Skeletal muscle tissue (tissue), 4 donors: Measurements from ENCODE around the gene NAV2. TPM values are rescaled to one million over a fixed set of nuclear protein-coding genes. Genes with fewer than 3 reads are reported as not detected.
"Not testable (repeated sequence)": the region's sequence is repeated elsewhere in the genome, so short reads cannot be mapped to it uniquely, and the experiment has no call there.

Experiments
- H3K27ac ChIP-seq: one replicate; pipeline ENCODE4 v1.7.0; 2013; ENCODE audit warnings: mild to moderate bottlenecking, low read depth, low read length, inconsistent platforms
- H3K27me3 ChIP-seq, 3 donors: one replicate each; pipeline ENCODE4 v1.7.0; 2013; ENCODE audit warnings: low read length in 3 of 3; ENCODE audit not compliant: control insufficient read depth in 3 of 3, insufficient read depth in 3 of 3
- H3K36me3 ChIP-seq, 3 donors: one replicate each; pipeline ENCODE4 v1.7.0; 2013; ENCODE audit warnings: low read length in 3 of 3; ENCODE audit not compliant: control insufficient read depth in 3 of 3, insufficient read depth in 3 of 3
- H3K4me1 ChIP-seq, 3 donors: one replicate each; pipeline ENCODE4 v1.7.0; 2013; ENCODE audit warnings: low read length in 3 of 3, mild to moderate bottlenecking in 3 of 3; ENCODE audit not compliant: control insufficient read depth in 3 of 3, insufficient read depth in 3 of 3
- H3K4me3 ChIP-seq, 3 donors: one replicate each; pipeline ENCODE4 v1.7.0; 2013; ENCODE audit warnings: low read length in 3 of 3
- H3K9ac ChIP-seq, 3 donors: one replicate each; pipeline ENCODE4 v1.7.0; 2013; ENCODE audit warnings: low read length in 3 of 3, mild to moderate bottlenecking in 3 of 3, moderate library complexity in 2 of 3, low read depth in 1 of 3
- H3K9me3 ChIP-seq, 3 donors: one replicate each; pipeline ENCODE4 v1.7.0; 2013; ENCODE audit warnings: low read length in 3 of 3; ENCODE audit not compliant: control insufficient read depth in 3 of 3
- total RNA-seq: library from RNA; depleted of rRNA; stranded (reverse); fragments of >200 nt; gene quantifications from one replicate; pipeline ENCODE4 v1.2.3, GENCODE V29; 2014
- donor health status: Osteomylitis.

The NAV2 gene
- total RNA-seq, 1 donor from 2014 or later, result 43.3 TPM

DNA sequence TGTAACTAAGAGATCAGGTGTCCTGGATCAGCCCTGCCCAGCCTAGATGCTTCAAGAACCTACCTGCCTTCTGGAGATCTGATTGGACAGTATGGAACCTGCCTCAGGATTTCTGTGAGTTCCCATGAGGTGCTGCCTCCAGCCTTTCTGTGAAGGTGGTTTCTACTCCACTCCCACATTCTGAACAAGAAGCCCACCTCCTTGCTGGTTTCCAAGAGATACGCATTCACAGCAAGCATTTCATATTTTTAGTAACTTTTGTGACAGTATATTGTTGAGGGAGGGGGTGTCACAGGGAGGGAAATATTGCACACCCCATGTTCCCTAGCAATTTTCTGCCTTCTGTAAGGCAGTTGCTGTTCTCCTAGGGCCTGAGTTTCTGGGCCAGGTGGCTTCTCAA is 204.4 kb downstream of the NAV2 start:
- Histone ChIP-seq H3K27ac (no peak overlapping the region), H3K4me3 (no peak overlapping the region), H3K4me1 (peaks cover 5 to 6% (median 5%) of the 10 kb centered on the region in 3 donors), H3K9ac (no peak overlapping the region), H3K27me3 (no peaks in the 10 kb centered on the region), H3K9me3 (no peaks in the 10 kb centered on the region), H3K36me3 (peaks cover 0 to 5% (median 0%) of the 10 kb centered on the region in 3 donors)

DNA sequence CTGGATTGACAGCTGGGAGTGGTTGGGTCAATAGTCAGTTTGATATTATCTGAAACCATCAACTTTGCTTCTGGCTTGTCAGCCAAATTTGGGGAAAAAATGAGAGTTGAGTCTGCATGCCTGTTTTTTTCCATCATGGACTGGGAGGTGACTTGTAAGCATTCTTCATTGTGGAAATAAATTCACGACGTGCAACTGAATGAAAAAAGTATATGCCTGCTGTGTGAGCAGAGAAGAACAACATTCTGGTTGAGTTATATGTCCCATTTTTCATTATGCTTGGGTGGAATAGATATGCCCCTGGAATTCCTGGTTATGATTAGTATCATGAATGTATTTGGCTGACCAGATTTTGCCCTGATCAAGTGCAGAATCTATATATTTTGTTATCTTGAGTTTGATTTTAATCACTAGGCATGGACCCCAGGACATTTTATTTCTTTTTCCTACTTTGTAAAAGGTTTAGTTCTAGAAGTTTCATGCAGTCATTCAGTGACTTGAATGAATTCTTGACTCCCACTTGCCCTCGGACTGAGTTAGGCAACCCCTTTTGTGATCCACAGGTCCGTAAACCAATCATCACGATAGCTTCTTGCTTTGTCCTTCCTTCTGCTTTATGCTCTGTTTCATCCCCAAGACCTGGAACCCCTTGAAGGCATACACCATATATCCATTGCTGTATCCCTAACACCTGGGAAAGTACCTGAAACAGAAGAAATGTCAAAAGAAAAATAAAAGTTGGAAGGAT is 205.8 kb downstream of the NAV2 start:
- Histone ChIP-seq H3K4me3 (no peak overlapping the region), H3K27ac (no peak overlapping the region), H3K36me3 (peaks cover 0 to 5% (median 0%) of the 10 kb centered on the region in 3 donors), H3K9ac (no peak overlapping the region), H3K27me3 (no peaks in the 10 kb centered on the region), H3K4me1 (no peaks in the 10 kb centered on the region), H3K9me3 (no peaks in the 10 kb centered on the region)

DNA sequence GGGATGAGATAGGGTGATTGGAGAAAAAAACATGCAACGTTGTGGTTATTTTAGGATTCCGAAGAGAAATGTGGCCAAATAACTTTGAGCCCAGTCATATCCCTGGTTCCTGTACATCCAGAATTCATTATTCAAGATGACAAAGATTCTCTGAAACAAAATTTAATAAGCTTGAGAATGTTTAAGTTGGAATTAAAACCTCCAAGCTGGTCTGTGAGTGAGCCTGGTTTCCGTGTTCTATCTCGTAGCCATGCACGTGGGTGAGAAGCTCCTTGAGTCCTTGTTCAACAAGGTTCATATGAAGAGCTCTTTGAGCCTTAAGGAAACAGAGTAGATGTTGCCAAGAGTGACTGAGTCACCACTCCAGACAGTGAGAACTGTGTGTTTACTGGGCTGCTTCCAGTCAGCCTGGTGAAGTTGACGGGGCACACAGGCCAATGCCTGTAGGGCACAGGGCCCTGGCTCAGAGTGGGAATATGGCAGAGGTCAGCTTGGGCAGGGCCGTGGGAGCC is 206.5 kb downstream of the NAV2 start:
- H3K4me3 ChIP-seq, result no peak overlapping the region
- H3K9ac ChIP-seq, result no peak overlapping the region
- H3K27me3 ChIP-seq, result no peaks in the 10 kb centered on the region
- H3K27ac ChIP-seq, result no peak overlapping the region
- H3K36me3 ChIP-seq, result peaks cover 0 to 5% (median 0%) of the 10 kb centered on the region in 3 donors
- H3K4me1 ChIP-seq, result no peaks in the 10 kb centered on the region
- H3K9me3 ChIP-seq, result no peaks in the 10 kb centered on the region

DNA sequence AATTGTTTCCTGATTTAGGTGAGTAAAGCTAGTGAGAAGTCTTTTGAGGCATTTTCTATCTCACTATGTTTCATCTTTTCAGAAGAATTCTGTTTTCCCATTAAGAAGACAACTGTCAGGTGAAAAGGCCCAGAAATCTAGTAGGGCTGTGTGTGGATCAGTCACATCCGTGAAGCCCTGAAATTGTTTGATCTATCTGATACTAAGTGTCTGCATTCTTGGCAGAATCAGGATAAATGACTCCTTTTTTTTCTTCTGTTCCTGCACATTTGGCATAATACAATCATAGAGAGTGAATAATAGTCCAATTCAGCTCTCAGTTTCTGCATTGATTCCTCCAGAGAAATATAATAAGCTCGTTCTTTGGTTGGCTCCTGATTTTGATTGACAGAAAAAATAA is 208.3 kb downstream of the NAV2 start:
- Histone ChIP-seq H3K9ac (no peak overlapping the region), H3K27ac (no peak overlapping the region), H3K4me3 (no peak overlapping the region), H3K36me3 (peaks cover 0 to 5% (median 0%) of the 10 kb centered on the region in 3 donors), H3K27me3 (no peaks in the 10 kb centered on the region), H3K4me1 (no peaks in the 10 kb centered on the region), H3K9me3 (no peaks in the 10 kb centered on the region)

DNA sequence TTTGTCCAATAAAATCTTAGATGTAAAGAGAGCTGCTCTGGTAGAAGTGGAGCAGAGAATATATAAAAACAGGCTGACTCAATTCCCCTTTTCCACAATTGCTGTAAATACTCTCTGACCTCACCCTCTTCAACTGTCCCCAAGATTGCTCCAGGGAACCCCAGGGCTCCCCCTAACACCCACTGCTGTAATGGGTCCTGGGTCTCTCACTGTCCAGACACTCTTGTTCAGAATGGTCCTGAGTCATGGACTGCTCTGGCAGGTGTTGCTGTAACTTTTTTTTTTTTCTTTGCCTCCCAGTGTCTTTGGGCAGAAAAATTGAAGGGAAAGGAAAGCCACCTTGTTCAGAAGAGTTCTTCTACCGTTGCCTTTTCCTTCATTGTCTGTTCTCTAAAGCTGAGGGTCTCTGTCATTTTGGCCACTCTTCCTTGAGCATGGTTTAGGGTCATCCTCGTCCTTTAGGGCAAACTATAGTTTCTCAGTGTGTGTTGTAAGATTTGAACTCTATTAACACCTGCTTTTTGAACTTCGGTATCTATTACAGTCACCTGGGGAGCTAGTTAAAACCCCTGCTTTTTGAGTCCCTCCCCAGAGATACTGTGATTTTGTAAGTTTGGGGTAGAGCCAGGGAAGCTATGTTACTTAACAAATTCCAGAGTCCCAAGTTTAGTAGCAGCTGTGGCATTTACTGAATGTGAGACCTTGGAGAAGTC is 209.5 kb downstream of the NAV2 start:
- Histone ChIP-seq H3K4me3 (no peak overlapping the region), H3K27ac (no peak overlapping the region), H3K27me3 (no peaks in the 10 kb centered on the region), H3K9ac (no peak overlapping the region), H3K9me3 (no peaks in the 10 kb centered on the region), H3K36me3 (peaks cover 0 to 2% (median 0%) of the 10 kb centered on the region in 3 donors), H3K4me1 (no peaks in the 10 kb centered on the region)

DNA sequence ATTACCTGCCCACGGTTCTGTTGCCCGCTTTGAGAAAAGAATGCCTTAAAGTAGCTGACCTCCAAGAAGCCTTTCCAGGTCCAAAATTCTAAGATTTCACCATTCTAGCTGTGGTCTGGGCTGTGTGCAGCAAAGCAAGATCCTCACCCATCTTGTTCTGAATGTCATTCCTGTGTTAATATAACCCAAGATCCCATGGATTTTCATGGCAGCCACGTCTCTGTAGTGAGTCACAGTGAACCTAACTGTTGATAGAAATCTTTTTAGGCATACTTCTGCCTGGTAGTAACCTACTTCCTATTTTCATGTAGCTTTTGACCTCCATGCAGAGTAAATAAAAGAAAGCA is 210.0 kb downstream of the NAV2 start:
- no peaks in the 10 kb centered on the region for H3K9me3 ChIP-seq
- no peak overlapping the region for H3K9ac ChIP-seq
- H3K4me3 ChIP-seq, result no peak overlapping the region
- no peak overlapping the region for H3K27ac ChIP-seq
- H3K4me1 ChIP-seq, result no peaks in the 10 kb centered on the region
- H3K36me3 ChIP-seq, result no peaks in the 10 kb centered on the region
- H3K27me3 ChIP-seq, result no peaks in the 10 kb centered on the region

DNA sequence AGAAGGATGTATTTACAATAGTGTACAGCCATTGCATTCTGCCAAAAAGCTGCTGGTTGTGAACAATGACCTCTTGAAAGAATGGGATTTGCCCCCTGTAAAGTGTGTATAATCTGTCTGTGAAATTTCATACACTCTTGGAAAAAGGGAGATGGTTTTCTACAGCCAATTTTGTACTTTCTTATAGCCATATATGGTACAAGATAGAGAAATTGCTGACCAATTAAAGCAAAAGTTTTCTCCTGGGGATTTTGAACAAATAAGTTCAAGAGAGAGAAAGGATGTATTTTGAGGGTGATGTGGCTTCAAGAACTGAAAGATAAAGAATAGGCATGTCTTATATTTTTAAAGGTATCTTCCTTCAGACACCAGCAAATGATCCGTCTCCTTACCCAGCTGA is 211.0 kb downstream of the NAV2 start:
- no peak overlapping the region for H3K9ac ChIP-seq
- no peaks in the 10 kb centered on the region for H3K36me3 ChIP-seq
- no peaks in the 10 kb centered on the region for H3K9me3 ChIP-seq
- no peaks in the 10 kb centered on the region for H3K27me3 ChIP-seq
- H3K4me1 ChIP-seq, result no peaks in the 10 kb centered on the region
- H3K4me3 ChIP-seq, result no peak overlapping the region
- H3K27ac ChIP-seq, result no peak overlapping the region

DNA sequence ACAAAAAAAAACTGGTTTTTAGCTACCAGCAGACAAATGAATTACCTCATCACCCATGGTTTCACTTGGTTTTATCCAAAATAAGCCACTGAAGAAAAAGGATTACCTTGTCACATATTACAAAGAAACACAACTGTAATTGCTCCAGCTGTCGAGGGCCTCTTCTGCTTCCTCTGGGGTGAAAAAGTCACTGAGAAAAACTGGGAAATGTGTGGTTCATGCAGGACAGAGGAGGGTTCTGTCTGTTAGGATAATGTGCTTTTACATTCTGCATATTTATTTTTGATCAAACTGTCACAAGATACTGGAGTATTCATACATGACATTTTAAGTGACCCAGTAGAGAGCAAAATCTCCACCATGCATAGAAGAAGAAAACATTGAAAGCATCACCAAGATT is 211.7 kb downstream of the NAV2 start:
- Histone ChIP-seq H3K36me3 (no peaks in the 10 kb centered on the region), H3K9me3 (no peaks in the 10 kb centered on the region), H3K4me3 (no peak overlapping the region), H3K4me1 (no peaks in the 10 kb centered on the region), H3K27me3 (no peaks in the 10 kb centered on the region), H3K9ac (no peak overlapping the region), H3K27ac (no peak overlapping the region)

DNA sequence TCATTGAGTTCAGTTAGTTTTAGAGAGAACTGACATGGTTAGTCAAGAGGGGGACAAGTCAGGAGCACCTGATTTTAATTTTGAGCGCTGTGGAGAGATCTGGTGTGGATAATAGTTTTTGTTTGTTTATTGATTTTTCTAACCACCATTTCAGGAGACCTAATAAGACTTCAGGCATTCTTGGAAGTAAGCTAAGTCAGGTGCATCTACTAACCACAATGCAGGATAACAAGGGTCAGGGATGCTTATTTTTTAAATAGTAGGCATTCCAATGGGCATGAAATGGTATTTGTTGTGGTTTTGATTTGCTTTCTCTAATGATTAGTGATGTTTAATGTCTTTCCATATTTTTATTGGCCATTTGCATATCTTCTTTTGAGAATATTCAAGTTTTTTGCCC is 212.1 kb downstream of the NAV2 start:
- Histone ChIP-seq H3K9ac (no peak overlapping the region), H3K4me1 (no peaks in the 10 kb centered on the region), H3K27me3 (no peaks in the 10 kb centered on the region), H3K9me3 (no peaks in the 10 kb centered on the region), H3K36me3 (no peaks in the 10 kb centered on the region), H3K4me3 (no peak overlapping the region), H3K27ac (no peak overlapping the region)

DNA sequence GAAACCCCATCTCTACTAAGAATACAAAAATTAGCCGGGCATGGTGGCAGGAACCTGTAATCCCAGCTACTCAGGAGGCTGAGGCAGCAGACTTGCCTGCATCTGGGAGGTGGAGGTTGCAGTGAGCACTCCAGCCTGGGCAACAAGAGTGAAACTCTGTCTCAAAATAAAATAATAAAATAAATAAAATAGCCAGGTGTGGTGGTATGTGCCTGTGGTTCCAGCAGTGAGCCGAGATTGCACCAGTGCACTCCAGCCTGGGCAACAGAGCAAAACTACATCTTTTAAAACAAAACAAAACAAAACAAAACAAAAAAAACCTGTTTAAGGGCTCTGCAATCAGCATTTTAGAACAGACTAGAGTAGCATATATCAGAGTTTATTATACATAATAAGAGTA is 214.8 kb downstream of the NAV2 start:
- not testable (repeated sequence) for H3K36me3 ChIP-seq, H3K27me3 ChIP-seq, H3K4me1 ChIP-seq, H3K27ac ChIP-seq, H3K9ac ChIP-seq, H3K4me3 ChIP-seq, H3K9me3 ChIP-seq
